ENCODE measurements around the gene PVR.
"Not testable (repeated sequence)": the region's sequence is repeated elsewhere in the genome, so short reads cannot be mapped to it uniquely, and the experiment has no call there.

The PVR gene

GRCh38 chr19:44627631-44628030 lies 16.1 kb upstream of the PVR start:
- TF ChIP-seq, protein P1, sequence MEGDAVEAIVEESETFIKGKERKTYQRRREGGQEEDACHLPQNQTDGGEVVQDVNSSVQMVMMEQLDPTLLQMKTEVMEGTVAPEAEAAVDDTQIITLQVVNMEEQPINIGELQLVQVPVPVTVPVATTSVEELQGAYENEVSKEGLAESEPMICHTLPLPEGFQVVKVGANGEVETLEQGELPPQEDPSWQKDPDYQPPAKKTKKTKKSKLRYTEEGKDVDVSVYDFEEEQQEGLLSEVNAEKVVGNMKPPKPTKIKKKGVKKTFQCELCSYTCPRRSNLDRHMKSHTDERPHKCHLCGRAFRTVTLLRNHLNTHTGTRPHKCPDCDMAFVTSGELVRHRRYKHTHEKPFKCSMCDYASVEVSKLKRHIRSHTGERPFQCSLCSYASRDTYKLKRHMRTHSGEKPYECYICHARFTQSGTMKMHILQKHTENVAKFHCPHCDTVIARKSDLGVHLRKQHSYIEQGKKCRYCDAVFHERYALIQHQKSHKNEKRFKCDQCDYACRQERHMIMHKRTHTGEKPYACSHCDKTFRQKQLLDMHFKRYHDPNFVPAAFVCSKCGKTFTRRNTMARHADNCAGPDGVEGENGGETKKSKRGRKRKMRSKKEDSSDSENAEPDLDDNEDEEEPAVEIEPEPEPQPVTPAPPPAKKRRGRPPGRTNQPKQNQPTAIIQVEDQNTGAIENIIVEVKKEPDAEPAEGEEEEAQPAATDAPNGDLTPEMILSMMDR (conservative IDR thresholded peaks at IDR 0.05) = no peak
- TF ChIP-seq ZFX (IDR thresholded peaks at IDR 0.05) = no peak
- H3K27ac ChIP-seq = no peak overlapping the region

- no peak overlapping the region for H3K27ac ChIP-seq
- TF ChIP-seq ZFX (IDR thresholded peaks at IDR 0.05) = no peak
- TF ChIP-seq, protein P1 (conservative IDR thresholded peaks at IDR 0.05) = no peak
These were observed 14.9 kb upstream of the PVR start for GRCh38 chr19:44628793-44629192.

DNA sequence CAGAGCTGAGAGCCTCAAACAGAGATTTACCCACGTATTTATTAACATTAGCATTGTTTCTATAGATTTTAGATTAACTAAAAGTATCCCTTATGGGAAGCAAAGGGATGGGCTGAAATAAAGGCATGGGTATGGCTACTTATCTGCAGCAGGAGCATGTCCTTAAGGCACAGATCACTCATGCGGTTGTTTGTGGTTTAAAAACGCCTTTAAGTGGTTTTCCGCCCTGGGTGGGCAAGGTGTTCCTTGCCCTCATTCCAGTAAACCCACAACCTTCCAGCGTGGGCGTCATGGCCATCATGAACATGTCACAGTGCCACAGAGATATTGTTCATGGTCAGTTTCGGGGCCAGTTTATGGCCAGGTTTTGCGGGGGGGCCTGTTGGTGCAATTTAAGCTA lies 12.1 kb upstream of the PVR start:
- not testable (repeated sequence) for H3K27ac ChIP-seq

DNA sequence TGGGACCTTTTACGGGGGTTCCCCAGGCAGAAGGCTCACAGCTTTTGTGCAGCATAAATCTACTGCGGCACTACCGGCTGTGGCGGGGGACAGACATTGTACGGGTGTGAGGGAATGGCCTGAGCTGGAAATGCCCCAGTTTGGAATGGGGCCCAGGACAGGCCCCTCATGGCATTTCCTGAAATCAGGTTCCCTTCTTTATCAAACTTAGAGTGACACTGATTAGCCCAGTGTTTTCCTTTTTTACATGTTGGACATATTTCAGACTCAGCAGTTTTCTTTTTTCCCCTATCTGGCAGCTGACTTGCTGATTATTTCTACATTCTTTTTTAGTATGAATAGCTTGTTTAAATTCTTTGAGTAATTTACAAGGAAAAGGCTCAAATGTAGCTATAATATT lies 9.7 kb upstream of the PVR start:
- not testable (repeated sequence) for H3K27ac ChIP-seq

DNA sequence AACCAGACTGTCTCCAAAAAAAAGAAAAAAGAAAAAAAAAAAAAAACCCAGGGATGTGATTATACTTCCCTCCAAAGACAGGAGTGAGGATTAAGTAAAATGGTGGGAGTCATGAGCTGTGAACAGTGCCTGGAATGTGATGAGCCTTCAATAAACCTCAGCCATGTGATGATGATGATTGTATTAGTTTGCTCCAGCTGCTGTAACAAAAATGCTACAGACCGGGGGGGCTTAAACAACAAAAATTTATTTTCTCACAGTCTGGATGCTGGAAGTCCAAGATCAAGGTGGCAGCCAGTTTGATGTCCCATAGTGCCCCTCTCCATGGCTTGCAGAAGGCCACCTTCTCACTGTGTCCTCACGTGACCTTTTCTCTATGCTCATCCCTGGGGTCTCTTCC lies 8.9 kb upstream of the PVR start:
- TF ChIP-seq, protein P1 (conservative IDR thresholded peaks at IDR 0.05) = no peak
- TF ChIP-seq ZFX (IDR thresholded peaks at IDR 0.05) = no peak
- no peak overlapping the region for H3K27ac ChIP-seq

GRCh38 chr19:44635581-44636438 lies 7.9 kb upstream of the PVR start:
- TF ChIP-seq, protein P1 (conservative IDR thresholded peaks at IDR 0.05) = no peak
- no peak for TF ChIP-seq ZFX (IDR thresholded peaks at IDR 0.05)
- no peak overlapping the region for H3K27ac ChIP-seq

DNA sequence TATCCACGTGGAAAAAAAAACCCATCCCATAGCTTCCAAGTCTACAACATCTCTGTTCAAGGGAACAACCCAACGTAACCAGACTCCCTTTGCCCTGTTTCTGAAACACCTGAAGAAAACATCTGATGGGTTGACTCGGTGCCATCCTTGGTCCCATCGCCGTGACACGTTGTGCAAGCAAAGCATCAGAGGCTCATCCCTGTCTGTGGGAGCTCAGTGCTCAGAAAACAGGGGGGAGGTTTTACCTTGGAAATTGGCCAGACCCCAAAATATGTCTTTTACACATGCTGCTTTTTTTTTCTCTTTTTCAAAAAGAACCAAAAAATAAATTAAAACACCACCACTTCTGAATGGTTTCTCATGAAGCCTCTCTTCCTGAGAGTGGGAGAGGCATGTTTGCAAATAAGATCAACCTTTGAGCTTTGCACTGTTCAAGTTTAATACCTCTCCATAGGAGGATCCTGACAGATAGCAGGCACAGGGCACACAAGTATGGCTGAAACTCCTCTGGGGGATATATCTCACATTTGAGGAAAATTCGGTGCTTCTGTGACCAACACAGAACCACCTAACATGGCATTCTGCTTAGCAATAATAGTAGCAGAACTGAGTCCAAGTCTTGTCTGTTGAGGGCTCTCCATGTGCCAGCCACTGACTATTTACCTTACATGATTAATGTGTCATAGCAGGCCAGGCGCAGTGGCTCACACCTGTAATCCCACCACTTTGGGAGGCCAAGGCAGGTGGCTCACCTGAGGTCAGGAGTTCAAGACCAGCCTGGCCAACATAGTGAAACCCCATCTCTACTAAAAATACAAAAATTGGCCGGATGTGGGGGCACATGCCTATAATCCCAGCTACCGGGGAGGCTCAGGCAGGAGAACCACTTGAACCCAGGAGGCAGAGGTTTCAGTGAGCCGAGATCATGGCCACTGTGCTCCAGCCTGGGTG lies 7.0 kb upstream of the PVR start:
- no peak overlapping the region for H3K27ac ChIP-seq
- TF ChIP-seq, protein P1 (conservative IDR thresholded peaks at IDR 0.05) = no peak
- TF ChIP-seq ZFX (IDR thresholded peaks at IDR 0.05) = no peak

GRCh38 chr19:44637390-44637764 lies 6.3 kb upstream of the PVR start:
- no peak overlapping the region for H3K27ac ChIP-seq
- no peak for TF ChIP-seq ZFX (IDR thresholded peaks at IDR 0.05)
- TF ChIP-seq, protein P1 (conservative IDR thresholded peaks at IDR 0.05) = no peak

Data from C4-2B (cell line).